GM23248 (cell line): ENCODE data around the gene PRF1.

Experiments used
- EZH2 ChIP-seq: fragments of 200-600 bp; sonication (generic); IDR thresholded peaks from 2 replicates; pipeline ENCODE4 v1.6.1; 2018; ENCODE audit warnings: antibody characterized with exemption, mild to moderate bottlenecking; ENCODE audit not compliant: insufficient read depth, poor library complexity, severe bottlenecking
- EZH2phosphoT487 ChIP-seq: fragments of 200-600 bp; sonication (generic); IDR thresholded peaks from 2 replicates; pipeline ENCODE4 v1.6.1; 2018; ENCODE audit warnings: antibody characterized with exemption, moderate library complexity, mild to moderate bottlenecking, low read depth; ENCODE audit not compliant: insufficient read depth

GRCh38 chr10:70622981-70623844 is 20.7 kb upstream of the PRF1 start:
- TF ChIP-seq EZH2phosphoT487 (no peak), EZH2 (no peak)
